Tongue (tissue), 2 donors: ENCODE results near the gene GALNT9. TPM values are rescaled to one million over a fixed set of nuclear protein-coding genes. Genes with fewer than 3 reads are reported as not detected.
"Not testable (repeated sequence)": the region's sequence is repeated elsewhere in the genome, so short reads cannot be mapped to it uniquely, and the experiment has no call there.

Experiments used
- DNase-seq: peaks from one replicate; pipeline ENCODE4 v3.0.0-alpha.2; 2015
- total RNA-seq: library from RNA; depleted of rRNA; stranded (reverse); fragments of >200 nt; gene quantifications from one replicate; pipeline ENCODE4 v1.2.3, GENCODE V29; 2014

Gene GALNT9
- total RNA-seq, 1 donor from 2014 or later = 0.92 TPM

DNA sequence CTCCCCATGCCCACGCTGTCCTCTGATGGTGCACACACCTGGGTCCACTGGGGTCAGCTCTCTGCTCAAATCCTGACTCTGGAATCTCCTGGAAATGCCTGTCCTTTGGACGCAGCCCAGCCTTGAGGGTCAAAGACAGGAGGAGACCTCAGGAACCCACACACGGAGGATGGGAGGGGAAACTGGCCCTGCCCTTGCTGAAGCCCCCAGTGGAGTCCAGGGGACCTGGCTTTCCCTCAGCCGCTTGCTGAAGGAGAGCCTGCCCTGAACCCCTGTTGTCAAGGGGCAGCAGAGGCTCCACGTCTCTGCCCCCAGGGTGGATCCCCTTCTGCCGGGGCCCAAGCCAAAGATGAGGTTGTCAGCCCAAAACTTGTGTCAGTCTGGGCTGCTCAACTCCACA, 16.9 kb downstream of the GALNT9 start:
- DNase-seq = no peak

GRCh38 chr12:132311201-132311915, 18.0 kb downstream of the GALNT9 start:
- DNase-seq = no peak

DNA sequence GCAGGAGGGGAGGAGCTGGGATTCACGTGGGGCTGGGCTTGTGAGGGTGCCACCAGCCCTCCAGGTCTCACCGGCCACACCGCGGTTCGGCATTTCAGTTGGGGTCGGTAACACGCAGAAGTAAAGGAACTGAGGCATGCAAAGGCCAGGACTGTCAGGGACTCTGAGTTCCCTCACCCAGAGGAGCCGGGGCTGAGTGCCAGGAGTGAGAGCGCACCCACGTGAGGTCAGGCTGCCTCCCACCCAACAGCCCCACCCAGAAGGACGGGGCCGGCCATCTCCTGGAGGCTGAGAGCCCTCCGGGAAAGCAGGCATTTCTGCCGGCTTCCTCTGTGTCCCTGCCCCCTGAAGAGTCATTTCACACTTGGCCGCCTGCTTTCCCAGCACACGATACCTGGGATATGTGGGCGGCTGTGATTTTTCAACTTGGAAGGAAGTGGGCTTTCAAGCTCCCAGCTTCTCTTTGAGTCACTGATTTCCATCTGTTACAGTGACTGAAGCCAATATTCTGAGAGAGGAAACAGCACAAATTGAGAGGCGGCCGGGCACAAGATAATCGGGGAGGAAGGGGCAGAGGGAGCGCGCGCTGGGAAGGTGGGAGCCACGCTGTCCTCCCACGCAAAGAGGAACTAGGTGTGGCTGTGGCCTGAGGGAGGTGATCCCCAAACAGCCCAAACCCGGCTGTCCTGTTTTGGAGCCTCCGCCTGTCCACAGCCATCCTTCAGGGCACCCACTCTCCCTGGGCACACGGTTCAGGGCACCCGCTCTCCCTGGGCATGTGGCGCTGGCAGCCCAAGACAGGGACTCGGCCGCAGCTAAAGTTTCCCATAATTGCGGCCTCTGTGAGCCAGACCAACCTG, 19.0 kb downstream of the GALNT9 start:
- DNase-seq = no peak

DNA sequence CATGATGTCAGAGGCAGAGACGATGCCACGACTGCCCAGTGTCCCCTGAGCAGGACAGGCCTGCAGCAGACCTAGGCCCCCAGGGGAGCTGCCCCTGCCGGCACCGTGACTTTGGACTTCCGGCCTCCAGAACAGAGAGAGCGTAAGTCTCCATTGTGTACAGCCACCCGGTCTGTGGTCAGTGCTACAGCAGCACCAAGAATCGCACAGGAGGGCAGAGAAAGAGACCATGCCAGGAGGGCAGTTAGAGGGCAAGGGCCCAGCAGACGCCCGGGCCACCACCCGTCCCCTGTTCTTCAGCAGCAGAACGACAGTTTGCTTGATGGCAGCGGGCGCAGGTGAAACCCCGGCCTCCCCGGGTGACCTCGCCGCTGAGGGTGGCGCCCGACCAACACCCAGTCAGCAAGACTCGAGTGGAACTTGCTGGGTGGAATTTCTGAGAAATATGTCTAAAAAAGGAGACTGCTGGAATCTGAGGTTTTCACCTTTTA, 19.7 kb downstream of the GALNT9 start:
- DNase-seq = no peak

DNA sequence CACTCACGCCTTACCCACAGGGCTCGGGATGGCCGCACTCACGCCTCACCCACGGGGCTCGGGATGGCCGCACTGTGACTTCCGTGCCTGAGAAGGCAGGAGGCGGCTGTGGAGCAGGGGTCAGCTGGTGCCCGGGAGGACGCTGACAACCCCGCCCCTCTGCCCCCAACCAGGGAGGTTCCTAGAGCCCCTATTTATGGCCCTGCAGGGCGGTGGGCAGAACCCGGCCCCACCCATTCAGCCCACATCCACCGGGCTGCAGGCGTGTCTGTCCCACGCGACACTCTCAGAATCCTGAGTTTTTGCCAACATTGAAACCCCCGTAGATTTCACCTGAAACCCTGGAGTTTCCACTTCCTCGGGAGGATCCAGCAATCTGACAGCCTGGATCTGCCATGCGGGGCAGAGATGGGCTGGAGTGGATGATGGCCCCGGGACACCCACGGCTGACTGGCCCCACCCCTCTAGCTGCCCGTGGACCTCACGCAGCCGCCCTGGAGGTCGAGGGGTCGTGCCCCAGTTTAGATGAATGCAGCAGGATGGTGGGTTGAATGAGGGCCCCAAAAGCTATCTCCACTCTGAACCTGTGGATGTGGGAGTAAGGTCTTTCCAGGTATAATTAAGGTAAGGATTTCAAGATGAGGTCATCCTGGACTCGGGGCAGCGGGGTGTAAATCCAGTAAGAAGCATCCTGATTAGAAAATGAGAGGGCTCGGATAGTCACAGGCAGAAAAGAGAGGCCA, 20.4 kb downstream of the GALNT9 start:
- DNase-seq = no peak

- peak; percentile 72 for DNase-seq
These were observed 21.2 kb downstream of the GALNT9 start for GRCh38 chr12:132307976-132308852.

GRCh38 chr12:132306885-132307191, 22.6 kb downstream of the GALNT9 start:
- DNase-seq = no peak

- no peak for DNase-seq
These were observed 23.2 kb downstream of the GALNT9 start for GRCh38 chr12:132305991-132306884.

DNA sequence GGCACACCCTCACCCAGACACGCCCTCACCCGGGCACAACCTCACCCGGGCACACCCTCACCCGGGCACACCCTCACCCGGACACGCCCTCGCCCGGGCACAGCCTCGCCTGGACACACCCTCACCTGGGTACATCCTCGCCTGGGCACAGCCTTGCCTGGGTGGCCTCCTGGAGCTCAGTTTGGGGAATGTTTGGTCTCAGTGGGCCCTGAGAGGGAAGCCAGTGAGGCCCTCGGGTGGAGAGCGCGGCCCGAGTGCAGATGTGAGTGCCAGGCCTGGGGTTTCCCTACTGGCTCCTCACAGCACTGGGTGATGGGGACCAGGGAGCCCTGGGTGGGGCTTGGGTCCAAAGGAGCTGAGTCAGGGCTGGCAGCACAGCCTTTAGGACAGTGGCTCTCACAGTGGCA, 23.8 kb downstream of the GALNT9 start:
- DNase-seq = no peak

- DNase-seq = not testable (repeated sequence)
These were observed 24.5 kb downstream of the GALNT9 start for GRCh38 chr12:132304866-132305265.

DNA sequence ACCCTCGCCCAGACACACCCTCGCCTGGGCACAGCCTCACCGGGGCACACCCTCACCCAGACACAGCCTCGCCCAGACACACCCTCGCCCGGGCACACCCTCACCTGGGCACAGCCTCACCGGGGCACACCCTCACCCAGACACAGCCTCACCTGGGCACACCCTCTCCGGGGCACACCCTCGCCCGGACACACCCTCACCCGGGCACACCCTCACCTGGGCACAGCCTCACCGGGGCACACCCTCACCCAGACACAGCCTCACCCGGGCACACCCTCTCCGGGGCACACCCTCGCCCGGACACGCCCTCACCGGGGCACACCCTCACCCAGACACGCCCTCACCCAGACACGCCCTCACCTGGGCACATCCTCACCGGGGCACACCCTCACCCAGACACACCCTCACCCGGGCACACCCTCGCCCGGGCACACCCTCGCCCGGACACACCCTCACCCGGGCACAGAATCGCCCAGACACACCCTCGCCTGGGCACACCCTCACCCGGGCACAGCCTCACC, 25.5 kb downstream of the GALNT9 start:
- not testable (repeated sequence) for DNase-seq

DNA sequence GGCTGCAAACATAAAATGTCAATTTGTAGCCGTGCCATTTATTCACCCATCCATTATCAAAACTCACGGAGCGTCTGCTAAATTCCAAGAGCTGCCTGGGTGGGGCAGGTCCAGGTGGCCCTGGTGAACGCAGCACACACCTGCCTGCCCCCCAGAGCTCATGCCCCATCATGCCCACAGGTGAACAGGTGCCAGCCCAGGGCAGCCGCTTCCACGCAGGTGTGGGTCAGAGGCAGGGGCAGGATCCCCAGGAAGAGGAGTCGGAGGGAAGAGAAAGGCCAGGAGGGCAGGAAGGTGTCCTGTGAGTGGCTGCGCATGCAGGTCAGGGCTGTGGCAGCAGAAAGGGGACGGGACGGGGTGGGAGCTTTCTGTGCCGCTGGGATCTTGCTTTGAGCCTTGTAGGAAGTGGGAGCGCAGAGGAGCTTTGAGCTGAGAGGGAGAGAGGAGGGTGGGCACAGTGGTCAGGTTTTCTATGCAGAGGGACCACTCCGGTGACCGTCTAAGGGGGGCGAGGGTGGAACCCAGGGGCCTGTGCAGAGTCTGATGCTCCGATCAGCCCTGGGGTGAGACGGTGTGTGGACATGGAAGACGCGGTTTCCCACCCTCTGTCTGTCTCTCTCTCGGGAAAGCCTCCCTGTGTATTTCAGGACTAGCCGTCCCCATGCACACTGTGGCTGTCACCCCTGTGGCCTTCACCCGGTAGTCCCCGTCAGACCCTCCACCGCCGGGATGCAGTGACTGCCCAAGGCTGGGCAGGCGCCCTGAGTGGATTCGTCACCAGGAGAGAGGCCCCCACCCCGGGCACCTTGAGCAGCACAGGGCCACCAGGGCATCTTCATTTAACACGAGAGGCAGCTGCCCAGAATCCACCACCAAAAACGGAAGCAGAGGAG, 26.7 kb downstream of the GALNT9 start:
- no peak for DNase-seq

- DNase-seq = no peak
These were observed 28.3 kb downstream of the GALNT9 start for GRCh38 chr12:132300789-132301722.

DNA sequence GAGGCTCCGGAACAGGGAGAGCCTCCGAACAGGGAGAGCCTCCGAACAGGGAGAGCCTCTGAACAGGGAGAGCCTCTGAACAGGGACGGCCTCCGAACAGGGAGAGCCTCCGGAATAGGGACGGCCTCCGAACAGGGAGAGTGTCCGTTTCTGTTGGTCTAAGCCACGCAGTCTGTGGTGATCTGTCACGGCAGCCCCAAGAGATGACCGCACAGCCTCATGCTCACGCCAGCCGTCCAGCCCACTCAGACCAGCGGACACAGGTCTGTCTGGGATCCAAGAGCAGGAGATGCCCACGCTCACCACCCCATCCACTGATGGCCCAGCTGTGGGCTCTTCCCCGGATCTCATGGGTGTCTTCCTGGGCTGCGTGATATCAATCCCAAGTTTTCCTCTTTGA, 33.3 kb downstream of the GALNT9 start:
- DNase-seq = no peak

- DNase-seq = not testable (repeated sequence)
These were observed 33.8 kb downstream of the GALNT9 start for GRCh38 chr12:132295561-132295960.

GRCh38 chr12:132295101-132295526, 34.3 kb downstream of the GALNT9 start:
- no peak for DNase-seq

DNA sequence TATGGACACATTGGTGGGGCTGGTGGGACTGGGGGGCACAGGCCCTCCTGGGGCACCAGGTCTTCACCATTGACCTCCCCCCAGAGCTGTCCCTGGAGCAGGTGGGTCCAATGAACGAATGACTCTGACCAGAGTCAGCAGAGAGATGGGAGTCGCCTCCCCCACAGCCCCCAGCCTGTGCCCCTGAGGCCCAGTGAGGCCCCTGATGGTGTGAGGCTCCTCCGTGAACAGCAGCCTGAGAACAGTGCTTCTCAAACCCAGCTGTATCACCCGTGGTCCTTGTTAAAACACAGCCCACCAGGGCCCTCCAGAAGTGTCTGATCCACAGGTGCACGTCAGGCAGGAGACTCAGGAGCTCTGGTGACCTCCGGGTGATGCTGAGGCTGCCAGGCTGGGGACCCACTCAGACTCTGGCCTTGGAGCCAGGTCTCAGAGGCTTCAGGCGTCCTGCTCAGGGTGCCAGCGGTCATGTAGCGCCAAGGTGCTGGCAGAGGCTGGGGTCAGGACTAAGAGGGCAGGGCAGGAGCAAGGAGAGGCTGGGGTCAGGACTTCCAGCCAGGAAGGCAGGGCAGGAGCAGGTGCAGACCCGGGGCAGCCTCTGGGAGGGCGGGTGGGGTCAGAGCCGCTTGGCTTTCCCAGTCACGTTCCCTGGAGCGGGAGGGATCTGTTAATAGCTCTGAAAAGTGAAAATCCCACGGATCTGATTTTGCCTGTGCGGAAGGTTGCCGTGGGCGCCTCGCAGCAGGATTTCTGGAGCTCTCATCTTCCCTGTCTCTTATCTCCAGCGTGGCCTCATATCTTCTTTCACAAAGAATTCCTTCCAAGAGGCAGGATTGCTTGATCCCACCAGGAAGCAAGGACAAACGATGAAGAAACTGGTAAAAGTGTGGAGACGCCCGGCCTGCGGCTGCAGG, 35.0 kb downstream of the GALNT9 start:
- no peak for DNase-seq
